CD4-positive, alpha-beta T cell treated with Interleukin-17A for 1 hour (primary cell): ENCODE results near the gene ZFAND4.
"Not testable (repeated sequence)": the region's sequence is repeated elsewhere in the genome, so short reads cannot be mapped to it uniquely, and the experiment has no call there.

ENCODE experiments used
- DNase-seq: peaks from one replicate; pipeline ENCODE4 v3.0.0-alpha.2; 2020

Gene ZFAND4

DNA sequence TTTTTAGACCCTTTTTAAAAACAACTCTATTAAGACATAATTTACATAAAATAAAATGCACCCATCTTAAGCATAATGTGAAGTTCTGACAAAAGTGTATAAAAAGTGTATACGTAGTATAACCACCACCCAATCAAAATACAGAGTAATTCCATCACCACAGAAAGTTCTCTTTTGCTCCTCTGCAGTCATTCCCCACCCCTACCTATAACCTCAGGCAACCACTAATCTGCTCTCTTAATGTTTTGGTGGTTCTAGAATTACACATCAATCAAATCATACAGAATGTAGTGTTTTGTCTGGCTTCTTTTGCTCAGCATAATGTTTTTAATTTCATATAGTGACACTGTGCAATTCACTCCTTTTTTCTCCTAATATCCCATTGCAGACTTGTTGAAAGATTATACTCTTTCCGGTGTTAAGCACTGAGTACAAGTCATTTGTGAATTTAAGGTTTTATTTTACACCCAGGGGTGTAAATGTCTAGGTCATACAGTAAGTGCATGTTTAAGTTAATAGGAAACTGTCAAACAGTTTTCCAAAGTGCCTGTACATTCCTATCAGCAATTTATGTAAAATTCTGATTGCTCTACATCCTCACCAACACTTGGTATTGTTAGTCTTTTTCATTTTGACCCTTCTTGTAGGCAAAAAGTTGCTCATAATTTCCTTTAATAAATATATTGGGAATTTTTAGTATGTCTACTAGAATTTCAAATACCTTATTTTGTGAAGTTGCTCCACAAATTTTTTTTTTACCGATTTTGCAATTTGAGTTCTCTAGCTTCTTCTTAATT, 86.3 kb downstream of the ZFAND4 start:
- no peak for DNase-seq

- DNase-seq, result no peak
Measured at GRCh38 chr10:45585131-45585530, 87.4 kb downstream of the ZFAND4 start.

DNA sequence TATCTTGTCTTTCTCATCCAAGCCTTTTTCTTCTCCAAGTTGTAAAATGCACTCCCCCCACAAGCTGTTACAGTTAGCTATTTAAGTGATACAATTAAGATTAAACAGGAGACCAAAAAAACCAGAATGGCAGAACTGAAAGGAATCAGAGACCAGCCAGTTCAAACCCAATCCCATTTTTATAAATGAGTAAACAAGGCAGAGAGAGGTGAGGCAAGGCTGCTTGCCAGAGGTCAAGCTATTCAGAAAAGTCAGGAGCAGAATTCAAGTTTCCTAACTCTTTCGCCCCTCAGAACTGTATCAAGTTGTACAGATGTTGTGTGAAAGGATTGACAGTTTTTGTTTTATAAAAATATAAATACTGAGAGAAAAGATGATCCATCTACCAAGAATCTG, 90.2 kb downstream of the ZFAND4 start:
- no peak for DNase-seq

- DNase-seq, result no peak
Measured at GRCh38 chr10:45581582-45582385, 90.8 kb downstream of the ZFAND4 start.

DNA sequence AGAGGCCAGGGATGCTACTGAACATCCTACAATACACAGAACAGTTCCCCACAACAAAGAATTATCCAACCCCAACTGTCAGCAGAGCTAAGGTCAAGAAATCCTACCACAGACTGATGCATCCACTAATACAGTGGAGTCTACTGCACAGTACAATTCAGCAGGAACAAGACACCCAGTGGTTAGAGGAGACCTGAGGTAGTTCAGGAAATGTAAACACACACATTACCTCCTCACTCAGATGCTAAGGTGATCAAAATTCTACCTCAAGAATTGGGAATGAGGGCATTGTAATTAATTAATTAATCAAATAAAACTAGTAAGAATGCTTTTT, 91.4 kb downstream of the ZFAND4 start:
- DNase-seq, result no peak

DNA sequence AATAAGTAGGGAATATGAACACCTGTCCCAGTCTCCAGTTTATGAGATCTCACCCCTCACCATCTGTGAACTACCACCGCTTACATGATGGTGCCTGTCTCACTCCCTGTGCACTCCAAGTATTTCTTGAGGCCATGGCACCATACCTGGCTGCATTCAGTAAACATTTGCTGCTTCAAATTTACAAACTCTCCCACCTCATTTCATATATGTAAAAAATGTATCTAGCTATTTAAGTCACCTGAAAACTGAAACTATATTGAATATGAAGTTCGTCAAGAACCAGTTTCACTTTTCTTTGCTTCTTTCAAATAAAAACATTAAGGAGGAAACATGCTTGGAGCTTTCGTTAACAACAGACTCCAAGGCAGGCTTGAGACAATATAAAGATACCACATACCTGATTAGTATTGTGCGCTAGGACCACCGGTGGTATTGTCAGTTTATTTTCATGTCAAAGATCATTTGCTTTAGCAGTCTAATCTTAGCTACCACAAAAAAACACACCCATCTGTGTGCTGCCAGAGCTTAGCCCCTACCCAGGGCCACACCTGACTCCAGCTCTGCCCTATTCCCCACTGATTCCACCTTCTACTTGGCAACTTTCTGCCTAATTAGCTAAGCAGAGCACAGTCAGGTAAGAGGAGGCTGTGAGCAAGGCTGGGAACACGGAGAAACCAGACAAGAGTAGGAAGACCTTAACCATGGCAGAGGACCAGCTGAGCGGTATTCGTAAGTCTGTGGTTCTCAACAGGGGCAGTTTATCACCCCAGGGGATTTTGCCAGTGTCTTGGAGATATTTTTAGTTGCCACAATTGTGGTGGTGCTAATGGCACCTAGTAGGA, 92.0 kb downstream of the ZFAND4 start:
- DNase-seq, result peak; percentile 58

- DNase-seq, result no peak
Measured at GRCh38 chr10:45578384-45578971, 94.1 kb downstream of the ZFAND4 start.

- no peak for DNase-seq
Measured at GRCh38 chr10:45575966-45576597, 96.5 kb downstream of the ZFAND4 start.

DNA sequence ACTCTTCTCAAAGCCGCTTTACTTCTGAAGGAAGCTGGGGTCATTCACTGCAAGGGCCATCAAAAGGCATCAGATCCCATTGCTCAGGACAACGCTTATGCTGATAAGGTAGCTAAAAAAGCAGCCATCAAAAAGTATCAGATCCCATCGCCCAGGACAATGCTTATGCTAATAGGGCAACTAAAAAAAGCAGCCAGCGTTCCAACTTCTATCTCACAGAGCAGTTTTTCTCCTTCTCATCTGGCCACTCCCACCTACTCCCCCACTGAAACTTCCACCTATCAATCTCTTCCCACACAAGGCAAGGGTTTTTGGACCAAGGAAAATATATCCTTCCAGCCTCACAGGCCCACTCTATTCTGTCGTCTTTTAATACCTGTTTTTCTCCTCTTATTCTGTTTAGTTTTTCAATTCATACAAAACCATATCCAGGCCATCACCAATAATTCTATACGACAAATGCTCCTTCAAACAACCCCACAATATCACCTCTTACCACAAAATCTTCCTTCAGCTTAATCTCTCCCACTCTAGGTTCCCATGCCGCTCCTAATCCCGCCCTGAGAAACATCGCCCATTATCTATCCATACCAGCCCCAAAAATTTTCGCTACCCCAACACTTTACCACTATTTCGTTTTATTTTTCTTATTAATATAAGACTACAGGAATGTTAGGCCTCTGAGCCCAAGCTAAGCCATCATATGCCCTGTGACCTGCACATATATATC, 97.4 kb downstream of the ZFAND4 start:
- not testable (repeated sequence) for DNase-seq

DNA sequence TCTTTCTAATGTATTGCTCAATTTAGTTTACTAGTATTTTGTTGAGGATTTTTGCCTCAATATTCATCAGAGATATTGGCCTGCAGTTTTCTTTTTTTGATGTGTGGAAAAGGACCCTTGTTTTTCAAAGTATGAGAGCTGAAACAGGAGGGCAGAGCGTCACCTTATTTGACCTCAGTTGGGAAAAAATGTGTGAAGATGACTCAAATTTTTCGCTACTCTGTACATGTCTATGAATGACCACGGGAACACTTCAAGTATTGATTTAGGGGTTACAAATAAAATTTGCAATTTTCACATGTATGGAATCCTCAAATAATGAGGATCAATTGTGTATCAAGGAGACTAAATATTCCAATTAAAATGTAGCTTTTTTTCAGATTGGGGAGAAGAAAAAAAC, 103.1 kb downstream of the ZFAND4 start:
- DNase-seq, result no peak

GRCh38 chr10:45566415-45566814, 106.2 kb downstream of the ZFAND4 start:
- DNase-seq, result no peak
